GM10266 (cell line): Measurements from ENCODE around the gene CCRL2.

Experiments used
- DNase-seq: peaks from one replicate; pipeline ENCODE4 v3.0.0; 2012; ENCODE audit errors: extremely low spot score
- TF ChIP-seq, protein P1 (sequence below): IDR thresholded peaks from 2 replicates; pipeline ENCODE4 v1.5.1; 2012; ENCODE audit warnings: mild to moderate bottlenecking, low read depth; ENCODE audit not compliant: control insufficient read depth, insufficient read depth; ENCODE audit errors: missing control alignments

Gene CCRL2, protein sequence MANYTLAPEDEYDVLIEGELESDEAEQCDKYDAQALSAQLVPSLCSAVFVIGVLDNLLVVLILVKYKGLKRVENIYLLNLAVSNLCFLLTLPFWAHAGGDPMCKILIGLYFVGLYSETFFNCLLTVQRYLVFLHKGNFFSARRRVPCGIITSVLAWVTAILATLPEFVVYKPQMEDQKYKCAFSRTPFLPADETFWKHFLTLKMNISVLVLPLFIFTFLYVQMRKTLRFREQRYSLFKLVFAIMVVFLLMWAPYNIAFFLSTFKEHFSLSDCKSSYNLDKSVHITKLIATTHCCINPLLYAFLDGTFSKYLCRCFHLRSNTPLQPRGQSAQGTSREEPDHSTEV

DNA sequence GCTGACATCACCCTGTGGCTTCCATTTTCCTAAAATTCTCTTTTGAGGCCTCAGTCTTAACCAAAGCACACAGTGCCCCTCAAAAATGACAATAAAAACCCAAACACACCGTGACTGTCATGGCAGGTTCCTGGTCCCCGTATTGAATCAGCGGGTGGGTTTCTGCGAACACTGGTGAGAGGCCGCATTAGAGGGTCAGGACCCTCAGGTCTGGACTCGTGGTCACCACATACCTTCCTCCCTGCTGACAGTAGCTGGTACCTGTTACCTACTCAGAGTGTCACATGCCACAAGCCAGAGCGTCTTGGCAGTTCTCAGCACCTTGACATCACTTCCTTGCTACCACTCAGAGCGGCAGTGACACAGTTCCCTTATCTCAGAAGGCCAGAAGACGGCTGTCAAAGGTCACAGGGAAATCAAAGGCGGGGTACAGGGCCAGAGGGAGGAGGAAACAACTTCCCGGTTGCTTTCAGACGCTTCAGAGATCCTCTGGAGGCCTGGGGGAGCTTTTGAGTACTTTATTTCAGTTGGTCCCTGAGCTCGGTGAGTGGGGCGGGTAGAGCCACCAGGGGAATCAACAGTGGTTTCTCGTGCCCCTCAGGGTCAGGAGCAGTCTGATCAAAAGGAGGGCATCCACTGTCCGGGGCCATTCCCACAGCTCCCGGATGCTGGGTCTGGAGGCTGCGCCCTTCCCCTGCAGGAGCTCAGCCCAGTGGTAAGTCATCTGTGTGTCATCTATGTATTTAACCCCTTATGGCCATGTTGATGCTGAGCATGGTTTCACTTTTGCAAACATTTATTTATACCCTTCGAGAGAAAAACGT lies at the start of gene CCRL2, which contains the start of gene CCR5AS:
Gene CCRL2 (plus strand): TSS at position 472 of the 824 bp plus-strand sequence. CDS start 821 bp downstream, outside the sequence.
Gene CCR5AS (minus strand): TSS at position 279 of the 824 bp plus-strand sequence.
- TF ChIP-seq, protein P1, sequence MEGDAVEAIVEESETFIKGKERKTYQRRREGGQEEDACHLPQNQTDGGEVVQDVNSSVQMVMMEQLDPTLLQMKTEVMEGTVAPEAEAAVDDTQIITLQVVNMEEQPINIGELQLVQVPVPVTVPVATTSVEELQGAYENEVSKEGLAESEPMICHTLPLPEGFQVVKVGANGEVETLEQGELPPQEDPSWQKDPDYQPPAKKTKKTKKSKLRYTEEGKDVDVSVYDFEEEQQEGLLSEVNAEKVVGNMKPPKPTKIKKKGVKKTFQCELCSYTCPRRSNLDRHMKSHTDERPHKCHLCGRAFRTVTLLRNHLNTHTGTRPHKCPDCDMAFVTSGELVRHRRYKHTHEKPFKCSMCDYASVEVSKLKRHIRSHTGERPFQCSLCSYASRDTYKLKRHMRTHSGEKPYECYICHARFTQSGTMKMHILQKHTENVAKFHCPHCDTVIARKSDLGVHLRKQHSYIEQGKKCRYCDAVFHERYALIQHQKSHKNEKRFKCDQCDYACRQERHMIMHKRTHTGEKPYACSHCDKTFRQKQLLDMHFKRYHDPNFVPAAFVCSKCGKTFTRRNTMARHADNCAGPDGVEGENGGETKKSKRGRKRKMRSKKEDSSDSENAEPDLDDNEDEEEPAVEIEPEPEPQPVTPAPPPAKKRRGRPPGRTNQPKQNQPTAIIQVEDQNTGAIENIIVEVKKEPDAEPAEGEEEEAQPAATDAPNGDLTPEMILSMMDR: no peak
- peak; percentile 56 for DNase-seq

DNA sequence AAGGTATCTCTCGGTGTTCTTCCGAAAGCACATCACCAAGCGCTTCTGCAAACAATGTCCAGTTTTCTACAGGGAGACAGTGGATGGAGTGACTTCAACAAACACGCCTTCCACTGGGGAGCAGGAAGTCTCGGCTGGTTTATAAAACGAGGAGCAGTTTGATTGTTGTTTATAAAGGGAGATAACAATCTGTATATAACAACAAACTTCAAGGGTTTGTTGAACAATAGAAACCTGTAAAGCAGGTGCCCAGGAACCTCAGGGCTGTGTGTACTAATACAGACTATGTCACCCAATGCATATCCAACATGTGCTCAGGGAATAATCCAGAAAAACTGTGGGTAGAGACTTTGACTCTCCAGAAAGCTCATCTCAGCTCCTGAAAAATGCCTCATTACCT lies 48.6 kb upstream of the CCRL2 start:
- TF ChIP-seq, protein P1: no peak
- no peak for DNase-seq

DNA sequence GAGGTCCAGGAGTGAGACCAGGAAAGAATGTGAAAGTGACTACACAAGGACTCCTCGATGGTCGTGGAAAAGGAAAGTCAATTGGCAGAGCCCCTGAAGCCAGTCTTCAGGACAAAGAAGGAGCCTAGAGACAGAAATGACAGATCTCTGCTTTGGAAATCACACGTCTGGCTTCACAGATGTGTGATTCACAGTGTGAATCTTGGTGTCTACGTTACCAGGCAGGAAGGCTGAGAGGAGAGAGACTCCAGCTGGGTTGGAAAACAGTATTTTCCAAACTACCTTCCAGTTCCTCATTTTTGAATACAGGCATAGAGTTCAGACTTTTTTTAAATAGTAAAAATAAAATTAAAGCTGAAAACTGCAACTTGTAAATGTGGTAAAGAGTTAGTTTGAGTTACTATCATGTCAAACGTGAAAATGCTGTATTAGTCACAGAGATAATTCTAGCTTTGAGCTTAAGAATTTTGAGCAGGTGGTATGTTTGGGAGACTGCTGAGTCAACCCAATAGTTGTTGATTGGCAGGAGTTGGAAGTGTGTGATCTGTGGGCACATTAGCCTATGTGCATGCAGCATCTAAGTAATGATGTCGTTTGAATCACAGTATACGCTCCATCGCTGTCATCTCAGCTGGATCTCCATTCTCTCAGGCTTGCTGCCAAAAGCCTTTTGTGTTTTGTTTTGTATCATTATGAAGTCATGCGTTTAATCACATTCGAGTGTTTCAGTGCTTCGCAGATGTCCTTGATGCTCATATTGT lies 47.1 kb upstream of the CCRL2 start:
- TF ChIP-seq, protein P1: no peak
- DNase-seq: no peak

DNA sequence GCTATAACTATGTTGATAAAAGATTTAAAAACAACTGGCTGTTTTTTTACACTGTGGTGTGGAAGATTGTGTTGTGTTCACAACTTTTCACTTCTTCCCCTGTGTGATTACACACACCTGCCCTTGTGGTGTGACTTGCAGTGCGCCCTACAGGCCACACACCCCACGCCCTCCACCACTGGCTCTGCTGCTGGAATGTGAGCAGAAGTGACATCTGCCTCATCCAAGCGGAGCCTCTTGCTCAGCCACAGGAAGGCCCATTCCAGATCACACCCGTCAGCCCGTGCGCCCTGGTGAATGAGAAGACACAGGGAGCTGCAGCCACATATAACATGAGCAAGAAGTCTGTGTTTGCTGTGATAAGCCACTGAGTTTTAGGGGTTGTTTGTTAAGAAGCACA lies 46.2 kb upstream of the CCRL2 start:
- TF ChIP-seq, protein P1: no peak
- no peak for DNase-seq

DNA sequence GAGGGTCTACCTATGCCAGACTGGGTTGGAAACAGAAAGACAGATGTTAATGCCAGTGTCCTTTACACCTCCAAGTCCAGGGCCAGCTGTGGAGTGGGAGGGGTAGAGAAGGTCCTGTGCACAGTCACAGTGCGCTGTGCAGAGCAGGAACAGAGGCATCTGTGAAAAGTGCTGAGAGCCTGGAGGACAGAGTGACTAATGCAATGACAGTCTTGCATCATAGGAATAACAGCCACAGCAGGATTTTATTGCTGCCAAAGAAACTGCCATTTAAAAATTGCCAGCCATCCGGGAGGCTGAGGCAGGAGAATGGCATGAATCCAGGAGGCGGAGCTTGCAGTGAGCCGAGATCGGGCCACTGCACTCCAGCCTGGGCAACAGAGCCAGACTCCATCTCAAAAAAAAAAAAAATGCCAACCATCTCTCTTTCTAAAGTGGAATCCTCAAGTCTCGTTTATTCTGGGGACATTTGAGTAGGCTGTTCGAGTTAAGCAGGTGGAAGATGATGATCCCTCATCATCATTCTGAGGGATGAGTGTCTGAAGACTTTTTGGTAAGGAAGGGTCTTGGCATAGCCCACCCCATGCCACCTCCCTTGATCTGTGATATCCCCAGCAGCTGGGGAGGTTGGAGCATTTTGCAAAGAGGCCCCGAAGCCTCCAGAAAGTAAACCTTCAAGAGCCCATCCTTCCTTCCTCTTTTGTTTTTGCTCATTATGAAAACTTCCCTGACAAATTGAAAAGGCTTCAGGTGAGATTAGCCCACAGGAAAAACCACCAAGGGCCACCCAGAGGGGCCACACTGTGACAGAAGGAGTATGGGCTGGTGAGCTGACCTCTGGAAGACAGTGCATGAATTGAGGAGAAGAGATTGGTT lies 45.4 kb upstream of the CCRL2 start:
- TF ChIP-seq, protein P1: no peak
- DNase-seq: no peak

DNA sequence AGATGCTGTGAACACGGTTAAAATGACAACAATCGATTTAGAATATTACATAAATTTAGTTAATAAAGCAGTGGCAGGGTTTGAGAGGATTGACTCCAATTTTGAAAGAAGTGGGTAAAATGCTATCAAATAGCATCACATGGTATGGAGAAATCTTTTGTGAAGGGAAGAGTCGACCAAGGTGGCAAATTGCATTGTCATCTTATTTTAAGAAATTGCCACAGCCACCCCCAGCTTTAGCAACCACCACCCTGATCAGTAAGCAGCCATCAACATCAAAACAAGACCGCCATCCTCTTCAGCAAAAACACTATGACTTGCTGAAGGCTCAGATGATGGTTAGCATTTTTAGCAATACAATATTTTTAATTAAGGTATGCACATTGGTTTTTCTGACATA lies 42.0 kb upstream of the CCRL2 start:
- DNase-seq: no peak
- TF ChIP-seq, protein P1: no peak
